Effector CD8-positive, alpha-beta T cell (primary cell): ENCODE results near the gene HNRNPR.
"Not testable (repeated sequence)": the region's sequence is repeated elsewhere in the genome, so short reads cannot be mapped to it uniquely, and the experiment has no call there.

Source experiments
- DNase-seq: peaks from one replicate; lab custom pipeline; 2025; lab: John Stamatoyannopoulos, UW
- total RNA-seq, 4 experiments: gene quantifications; one replicate each; lab custom pipeline; 2026; lab: John Stamatoyannopoulos, UW

HNRNPR gene
- 141 to 271 (median 195) reads per million in 4 experiments for total RNA-seq

GRCh38 chr1:23344111-23344986 lies at the start of gene HNRNPR:
Gene HNRNPR (minus strand): TSS chr1:23344284. CDS start chr1:23341008, 3,276 bp downstream.
- peak; percentile 98 for DNase-seq

- DNase-seq: no peak
These were observed 49.6 kb upstream of the HNRNPR start for GRCh38 chr1:23393706-23394105.

DNA sequence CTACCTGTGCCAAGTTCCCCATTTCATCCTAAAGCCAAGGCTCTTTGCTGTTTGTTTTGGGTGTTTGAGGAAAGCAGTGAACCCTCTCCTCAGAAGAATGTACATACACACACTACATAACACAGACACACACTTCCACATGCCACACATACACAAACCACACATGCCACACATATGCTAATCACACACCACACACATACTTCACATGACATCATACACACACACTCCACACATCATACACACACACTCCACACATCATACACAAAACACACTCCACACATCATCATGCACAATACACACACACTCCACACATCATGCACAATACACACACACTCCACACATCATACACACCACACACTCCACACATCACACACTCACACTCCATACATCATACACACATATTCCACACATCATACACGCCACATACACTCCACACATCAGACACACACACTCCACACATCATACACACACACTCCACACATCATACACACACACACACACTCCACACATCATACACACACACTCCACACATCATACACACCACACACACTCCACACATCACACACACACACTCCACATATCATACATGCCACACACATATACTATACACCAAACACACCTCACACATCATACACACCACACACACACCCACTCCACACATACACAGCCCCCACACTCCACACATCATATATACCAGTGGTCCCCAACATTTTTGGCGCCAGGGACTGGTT lies 48.2 kb upstream of the HNRNPR start:
- DNase-seq: no peak

- no peak for DNase-seq
These were observed 45.8 kb upstream of the HNRNPR start for GRCh38 chr1:23389837-23390321.

- no peak for DNase-seq
These were observed 43.4 kb upstream of the HNRNPR start for GRCh38 chr1:23387494-23387893.

- no peak for DNase-seq
These were observed 41.1 kb upstream of the HNRNPR start for GRCh38 chr1:23385119-23385621.

DNA sequence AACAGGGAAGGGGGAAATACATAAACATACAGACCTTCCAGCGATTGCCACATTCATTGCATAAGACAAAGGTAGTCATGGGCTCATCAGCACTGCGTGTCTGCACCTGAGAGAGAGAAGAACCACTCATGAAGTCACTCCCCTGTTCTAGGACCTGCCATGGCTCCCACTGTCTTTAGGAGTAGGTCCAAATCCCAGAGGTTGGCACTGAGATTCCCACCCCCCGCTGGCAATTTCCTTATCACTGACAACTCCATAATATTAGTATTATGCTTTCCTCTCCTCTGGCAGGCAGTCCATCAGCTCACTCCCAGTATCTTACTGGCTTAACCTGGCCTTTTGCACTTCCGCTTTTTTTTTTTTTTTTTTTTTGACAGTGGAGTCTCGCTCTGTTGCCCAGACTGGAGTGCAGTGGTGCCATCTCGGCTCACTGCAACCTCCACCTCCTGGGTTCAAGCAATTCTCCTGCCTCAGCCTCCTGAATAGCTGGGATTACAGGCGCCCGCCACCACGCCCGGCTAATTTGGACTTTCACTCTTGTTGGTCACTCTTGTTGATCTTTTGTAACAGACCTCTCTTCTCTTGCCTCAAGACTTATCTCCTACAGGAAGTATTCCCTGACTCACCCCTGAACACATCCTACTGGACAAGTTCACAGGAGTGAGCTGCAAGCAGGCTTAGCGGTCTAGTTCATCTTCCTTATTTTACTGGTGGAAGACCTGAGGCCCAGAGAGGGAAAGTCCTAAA lies 40.4 kb upstream of the HNRNPR start:
- DNase-seq: no peak

DNA sequence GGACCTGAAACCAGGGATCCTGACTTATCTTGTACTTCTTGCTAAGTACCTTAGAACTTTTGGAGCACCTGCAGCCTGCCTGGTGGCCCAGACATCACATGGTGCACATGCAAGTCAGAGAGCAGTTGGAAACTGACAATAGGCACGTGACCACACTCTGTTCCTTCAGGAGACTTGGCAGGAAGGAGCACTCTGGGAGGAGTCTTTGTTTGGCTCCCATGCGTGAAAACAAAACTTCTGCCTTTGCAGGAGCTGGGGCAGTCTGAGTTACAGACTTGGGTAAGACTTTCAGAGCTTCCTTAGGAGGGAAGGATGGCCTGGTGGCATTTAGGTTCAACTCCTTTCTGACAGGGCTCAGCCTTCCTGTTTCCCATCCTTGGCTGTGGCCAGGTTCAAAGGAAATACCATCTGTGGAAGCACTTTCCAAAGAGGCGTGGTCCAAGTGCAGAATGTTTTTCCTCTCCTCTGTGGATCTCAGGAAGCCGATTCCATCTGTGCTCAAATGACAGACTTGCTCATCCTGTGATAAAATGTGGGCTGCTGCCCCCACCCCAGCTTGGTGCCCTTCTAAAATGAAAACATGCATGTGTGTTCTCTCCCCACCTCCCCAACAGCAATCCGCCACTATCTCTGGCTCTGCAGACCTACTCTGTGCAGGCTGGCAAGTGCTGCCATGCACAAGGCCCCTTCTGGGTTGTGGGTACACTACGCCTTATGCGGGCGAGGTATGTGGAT lies 39.7 kb upstream of the HNRNPR start:
- no peak for DNase-seq

GRCh38 chr1:23381233-23381885 lies 37.3 kb upstream of the HNRNPR start:
- DNase-seq: no peak

GRCh38 chr1:23380719-23381118 lies 36.6 kb upstream of the HNRNPR start:
- DNase-seq: no peak

- not testable (repeated sequence) for DNase-seq
These were observed 36.2 kb upstream of the HNRNPR start for GRCh38 chr1:23380236-23380635.

DNA sequence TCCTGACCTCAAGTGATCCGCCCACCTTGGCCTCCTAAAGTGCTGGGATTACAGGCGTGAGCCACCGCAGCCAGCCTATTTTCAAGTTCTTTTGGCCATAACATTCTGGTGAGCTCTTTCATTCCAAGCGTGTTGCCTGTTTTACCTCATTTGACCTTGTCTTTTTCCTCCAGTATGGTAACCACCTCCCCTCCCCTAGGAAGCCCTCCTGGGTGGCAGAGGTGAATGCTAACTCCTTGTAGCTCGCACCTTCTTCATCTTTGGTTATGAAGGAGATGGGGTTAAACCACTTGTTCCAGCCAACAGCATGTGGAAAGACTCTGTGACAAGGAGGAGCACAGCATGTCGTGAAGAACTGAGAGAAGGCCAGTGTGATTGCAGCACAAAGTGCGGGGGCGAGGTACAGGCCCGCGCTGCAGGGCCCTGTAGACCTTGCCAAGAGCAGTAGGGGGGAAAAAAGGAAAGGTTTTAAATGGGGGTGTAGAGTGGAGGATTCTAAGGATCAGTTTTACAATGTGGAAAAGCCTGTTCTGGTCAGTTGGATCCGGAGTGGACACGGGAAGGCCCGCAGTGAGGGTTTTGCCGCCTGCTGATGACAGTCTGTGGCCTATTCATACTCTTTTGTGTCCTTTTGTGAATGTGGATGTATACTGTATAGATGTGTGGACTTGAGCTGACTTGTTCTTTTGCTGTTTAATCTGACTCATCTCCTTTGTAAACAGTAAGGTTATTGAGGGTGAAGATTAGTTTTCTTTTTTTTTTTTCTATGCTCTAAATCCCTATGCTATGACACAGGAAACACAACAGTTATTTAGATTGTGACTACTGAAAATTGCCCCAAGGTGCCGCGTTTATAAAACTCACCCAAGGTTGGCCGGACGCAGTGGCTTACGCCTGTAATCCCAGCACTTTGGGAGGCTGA lies 33.1 kb upstream of the HNRNPR start:
- DNase-seq: no peak

- not testable (repeated sequence) for DNase-seq
These were observed 30.1 kb upstream of the HNRNPR start for GRCh38 chr1:23374079-23374735.

DNA sequence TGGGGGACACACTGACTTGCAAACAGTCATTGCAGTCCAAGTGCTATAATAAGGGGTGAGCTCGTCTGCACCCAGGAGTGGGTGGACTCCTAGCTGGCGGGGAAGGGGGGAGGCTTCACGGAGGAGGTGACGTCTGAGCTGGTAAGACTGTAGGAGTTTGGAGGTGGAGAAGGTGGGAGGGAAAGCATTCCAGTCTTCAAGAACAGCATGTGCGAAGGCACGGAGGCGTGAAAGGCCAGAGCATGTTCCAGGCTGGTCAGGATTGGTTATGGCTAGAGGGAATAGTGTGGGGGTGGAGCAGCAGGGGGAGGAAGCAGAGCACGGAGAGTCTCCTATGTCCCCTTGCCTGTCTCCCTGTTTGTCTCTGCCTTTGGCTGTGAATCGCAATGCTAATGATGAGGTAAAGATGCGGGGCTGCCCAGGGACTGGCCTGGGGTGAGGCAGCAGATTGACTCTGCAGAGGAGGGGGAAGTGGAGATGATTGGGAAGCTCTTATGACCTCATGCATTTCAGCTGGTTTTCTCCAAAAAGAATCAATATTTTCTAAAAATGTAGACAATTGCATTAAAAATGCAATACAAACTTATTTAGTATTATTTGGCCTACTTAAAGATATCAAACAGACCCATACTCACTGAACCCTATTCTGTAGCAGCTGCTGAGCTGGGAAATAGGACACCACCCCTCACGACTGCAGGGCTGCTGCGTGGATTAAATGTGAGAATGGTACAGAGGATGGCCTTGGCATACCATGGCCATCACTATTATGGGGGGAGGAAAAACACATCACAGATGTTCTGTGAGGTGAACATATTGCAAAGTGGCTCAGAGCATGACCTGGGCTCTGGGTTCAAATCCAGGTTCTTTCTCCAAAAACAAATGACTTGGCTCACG lies 28.1 kb upstream of the HNRNPR start:
- no peak for DNase-seq

DNA sequence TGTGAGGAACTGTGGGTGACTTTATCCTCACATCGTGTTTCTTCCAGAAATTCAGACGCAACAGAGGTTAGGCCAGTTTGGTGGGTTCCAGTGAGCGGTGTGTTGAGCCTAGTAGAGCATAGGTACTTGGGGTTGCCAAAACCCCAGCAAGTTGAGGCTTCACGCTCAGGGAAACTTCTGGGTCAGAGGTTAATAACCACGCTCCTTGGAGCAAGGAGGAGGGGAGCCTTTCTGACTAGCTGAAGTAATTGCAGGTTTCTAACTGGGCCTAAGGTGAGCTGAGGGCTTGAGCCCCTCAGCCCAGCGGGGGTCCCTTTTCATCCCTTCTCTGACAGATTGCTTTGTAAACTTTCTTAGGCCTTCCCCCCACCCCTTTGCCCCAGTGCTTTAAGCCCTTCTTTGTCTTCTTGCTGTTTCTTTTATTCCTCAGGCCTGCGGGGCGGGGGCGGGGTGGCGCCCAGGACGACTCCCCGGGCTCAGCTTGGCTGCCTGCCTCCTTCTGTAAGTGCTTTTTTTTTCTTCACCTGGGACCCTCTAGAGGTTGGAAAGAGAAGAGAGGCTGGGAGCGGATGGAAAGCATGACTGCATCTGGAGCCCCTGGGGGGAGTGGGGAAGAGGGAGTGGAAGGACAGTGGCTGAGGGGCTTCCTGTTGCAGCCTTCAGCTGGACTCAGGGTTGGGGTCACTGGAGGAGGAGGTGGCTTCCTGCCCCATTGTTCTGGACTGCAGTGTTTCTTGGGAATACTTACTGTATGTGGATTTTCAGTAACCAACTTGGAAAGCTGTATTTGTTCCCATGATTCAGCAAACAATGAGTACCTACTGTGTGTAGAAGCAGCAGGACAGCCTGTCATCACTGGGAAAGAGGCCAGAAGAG lies 26.9 kb upstream of the HNRNPR start:
- DNase-seq: no peak

DNA sequence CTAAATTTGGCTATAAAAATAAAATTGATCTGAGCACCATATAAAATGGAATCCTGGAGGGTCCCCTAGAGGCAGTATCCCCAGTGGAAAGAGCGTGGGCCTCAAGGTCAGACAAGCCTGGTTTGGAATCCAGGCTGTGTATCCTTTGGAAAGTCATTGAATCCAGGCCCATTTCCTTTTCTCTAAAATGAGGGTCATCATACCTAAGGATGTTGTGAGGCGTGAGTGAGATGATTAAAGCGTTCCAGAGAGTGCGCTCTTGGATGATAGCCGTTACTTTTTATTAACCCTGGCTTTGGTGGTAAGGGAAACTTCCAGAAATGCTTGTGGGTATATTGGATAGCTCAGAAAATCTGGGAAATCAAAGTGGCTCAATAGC lies 26.2 kb upstream of the HNRNPR start:
- DNase-seq: no peak
